NAMALWA (cell line): Measurements from ENCODE around the gene FZD2.

Source experiments
- DNase-seq: peaks from one replicate; pipeline ENCODE4 v3.0.0-alpha.2; 2015; ENCODE audit warnings: low spot score

Gene FZD2

DNA sequence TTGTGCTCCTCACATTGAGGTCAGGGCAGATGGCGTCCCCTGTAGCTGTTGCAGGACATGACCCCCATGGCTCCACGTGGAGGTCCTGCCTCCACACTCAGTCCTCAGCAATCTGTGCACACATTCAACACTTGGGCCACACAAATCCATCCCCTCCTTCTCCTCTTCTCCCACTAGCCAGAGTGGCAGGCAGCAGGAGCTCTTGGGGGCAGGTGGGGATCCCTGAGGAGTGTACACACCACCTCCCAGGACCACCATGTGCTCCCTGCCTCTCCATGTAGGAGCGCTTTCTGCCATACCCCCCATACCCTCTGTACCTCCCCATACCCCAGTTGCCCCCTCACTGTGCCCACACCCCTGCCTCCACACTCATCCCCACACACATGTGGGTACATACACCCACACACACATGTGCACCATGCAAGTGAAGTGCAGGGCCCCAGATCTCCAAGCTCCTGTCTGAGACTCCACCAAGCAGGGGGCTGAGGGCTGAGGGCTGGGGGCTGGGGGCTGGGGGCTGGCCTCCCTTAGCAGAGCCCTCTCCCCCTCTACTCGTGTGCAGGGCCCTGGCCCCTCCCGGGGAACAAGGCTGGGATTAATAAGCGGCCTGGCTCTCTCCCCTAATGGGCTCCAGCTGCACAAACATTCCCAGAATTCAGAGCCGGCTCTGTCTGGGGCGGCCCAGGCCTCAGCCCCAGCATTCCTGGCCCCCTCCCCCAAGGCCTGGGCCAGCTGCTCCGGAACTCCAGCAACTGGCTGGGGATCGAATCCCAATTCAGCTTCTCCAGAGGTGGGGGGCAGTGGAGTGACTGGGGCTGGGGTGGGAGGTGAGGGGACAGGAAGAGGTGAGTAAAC is 50.8 kb downstream of the FZD2 start:
- DNase-seq, result no peak

GRCh38 chr17:44608727-44609435 is 51.6 kb downstream of the FZD2 start:
- DNase-seq, result no peak

- no peak for DNase-seq
Measured at GRCh38 chr17:44610331-44610730, 53.0 kb downstream of the FZD2 start.
